ENCODE measurements around the gene BTN3A1. TPM values are rescaled to one million over a fixed set of nuclear protein-coding genes. Genes with fewer than 3 reads are reported as not detected.
"Not testable (repeated sequence)": the region's sequence is repeated elsewhere in the genome, so short reads cannot be mapped to it uniquely, and the experiment has no call there.

Gene BTN3A1
- 17.2 TPM for total RNA-seq

- Histone ChIP-seq H3K27ac (ENCODE audit: low read depth, low read length) (peak within 1 kb of the TSS; percentile 79), H3K4me1 (ENCODE audit: control insufficient read depth in 3 of 3, insufficient read depth in 3 of 3, low read length in 3 of 3) (peaks cover 2 to 12% (median 6%) of the 10 kb centered on the region in 3 donors), H3K4me3 (ENCODE audit: low read length in 3 of 3) (peak within 1 kb of the TSS; percentile 80 to 100 (median 86)), H3K27me3 (ENCODE audit: control insufficient read depth in 3 of 3, insufficient read depth in 3 of 3, low read length in 3 of 3) (no peaks in the 10 kb centered on the region), H3K9ac (ENCODE audit: low read depth in 1 of 3, low read length in 3 of 3) (peak within 1 kb of the TSS; percentile 83 to 96 (median 85)), H3K36me3 (ENCODE audit: control insufficient read depth in 3 of 3, insufficient read depth in 3 of 3, low read length in 3 of 3) (peaks cover 0 to 16% (median 9%) of the 10 kb centered on the region in 3 donors), H3K9me3 (ENCODE audit: control insufficient read depth in 3 of 3, low read length in 3 of 3) (no peaks in the 10 kb centered on the region)
Observed at GRCh38 chr6:26401987-26402658, at the start of gene BTN3A1. BTN3A1 (plus strand) TSS chr6:26402275; CDS start chr6:26405564, 3,289 bp downstream.

GRCh38 chr6:26352315-26352714, 49.8 kb upstream of the BTN3A1 start:
- no peak overlapping the region for H3K9ac ChIP-seq (ENCODE audit: low read depth in 1 of 3, low read length in 3 of 3)
- no peaks in the 10 kb centered on the region for H3K9me3 ChIP-seq (ENCODE audit: control insufficient read depth in 3 of 3, low read length in 3 of 3)
- H3K4me1 ChIP-seq (ENCODE audit: control insufficient read depth in 3 of 3, insufficient read depth in 3 of 3, low read length in 3 of 3), result no peaks in the 10 kb centered on the region
- no peak overlapping the region for H3K27ac ChIP-seq (ENCODE audit: low read depth, low read length)
- no peaks in the 10 kb centered on the region for H3K27me3 ChIP-seq (ENCODE audit: control insufficient read depth in 3 of 3, insufficient read depth in 3 of 3, low read length in 3 of 3)
- no peak overlapping the region for H3K4me3 ChIP-seq (ENCODE audit: low read length in 3 of 3)
- no peaks in the 10 kb centered on the region for H3K36me3 ChIP-seq (ENCODE audit: control insufficient read depth in 3 of 3, insufficient read depth in 3 of 3, low read length in 3 of 3)

- Histone ChIP-seq H3K27me3 (ENCODE audit: control insufficient read depth in 3 of 3, insufficient read depth in 3 of 3, low read length in 3 of 3) (no peaks in the 10 kb centered on the region), H3K4me3 (ENCODE audit: low read length in 3 of 3) (no peak overlapping the region), H3K4me1 (ENCODE audit: control insufficient read depth in 3 of 3, insufficient read depth in 3 of 3, low read length in 3 of 3) (no peaks in the 10 kb centered on the region), H3K36me3 (ENCODE audit: control insufficient read depth in 3 of 3, insufficient read depth in 3 of 3, low read length in 3 of 3) (no peaks in the 10 kb centered on the region), H3K9ac (ENCODE audit: low read depth in 1 of 3, low read length in 3 of 3) (no peak overlapping the region), H3K9me3 (ENCODE audit: control insufficient read depth in 3 of 3, low read length in 3 of 3) (no peaks in the 10 kb centered on the region), H3K27ac (ENCODE audit: low read depth, low read length) (no peak overlapping the region)
Observed at GRCh38 chr6:26354162-26354561, 47.9 kb upstream of the BTN3A1 start.

- no peaks in the 10 kb centered on the region for H3K27me3 ChIP-seq (ENCODE audit: control insufficient read depth in 3 of 3, insufficient read depth in 3 of 3, low read length in 3 of 3)
Observed at GRCh38 chr6:26355366-26355765, 46.7 kb upstream of the BTN3A1 start.

GRCh38 chr6:26357543-26357942, 44.5 kb upstream of the BTN3A1 start:
- H3K27me3 ChIP-seq (ENCODE audit: control insufficient read depth in 3 of 3, insufficient read depth in 3 of 3, low read length in 3 of 3), result not testable (repeated sequence)

More at GRCh38 chr6:26355366-26355765, 46.7 kb upstream of the BTN3A1 start:
- Histone ChIP-seq H3K4me1 (ENCODE audit: control insufficient read depth in 3 of 3, insufficient read depth in 3 of 3, low read length in 3 of 3) (no peaks in the 10 kb centered on the region), H3K9me3 (ENCODE audit: control insufficient read depth in 3 of 3, low read length in 3 of 3) (no peaks in the 10 kb centered on the region), H3K36me3 (ENCODE audit: control insufficient read depth in 3 of 3, insufficient read depth in 3 of 3, low read length in 3 of 3) (no peaks in the 10 kb centered on the region), H3K9ac (ENCODE audit: low read depth in 1 of 3, low read length in 3 of 3) (no peak overlapping the region), H3K27ac (ENCODE audit: low read depth, low read length) (no peak overlapping the region), H3K4me3 (ENCODE audit: low read length in 3 of 3) (no peak overlapping the region)

GRCh38 chr6:26358511-26358981, 43.5 kb upstream of the BTN3A1 start:
- Histone ChIP-seq H3K9me3 (ENCODE audit: control insufficient read depth in 3 of 3, low read length in 3 of 3) (no peaks in the 10 kb centered on the region), H3K4me1 (ENCODE audit: control insufficient read depth in 3 of 3, insufficient read depth in 3 of 3, low read length in 3 of 3) (no peaks in the 10 kb centered on the region), H3K27ac (ENCODE audit: low read depth, low read length) (no peak overlapping the region), H3K36me3 (ENCODE audit: control insufficient read depth in 3 of 3, insufficient read depth in 3 of 3, low read length in 3 of 3) (no peaks in the 10 kb centered on the region), H3K27me3 (ENCODE audit: control insufficient read depth in 3 of 3, insufficient read depth in 3 of 3, low read length in 3 of 3) (no peaks in the 10 kb centered on the region), H3K9ac (ENCODE audit: low read depth in 1 of 3, low read length in 3 of 3) (no peak overlapping the region), H3K4me3 (ENCODE audit: low read length in 3 of 3) (no peak overlapping the region)

More at GRCh38 chr6:26357543-26357942, 44.5 kb upstream of the BTN3A1 start:
- H3K9me3 ChIP-seq (ENCODE audit: control insufficient read depth in 3 of 3, low read length in 3 of 3); H3K4me3 ChIP-seq (ENCODE audit: low read length in 3 of 3); H3K27ac ChIP-seq (ENCODE audit: low read depth, low read length); H3K36me3 ChIP-seq (ENCODE audit: control insufficient read depth in 3 of 3, insufficient read depth in 3 of 3, low read length in 3 of 3); H3K9ac ChIP-seq (ENCODE audit: low read depth in 1 of 3, low read length in 3 of 3); H3K4me1 ChIP-seq (ENCODE audit: control insufficient read depth in 3 of 3, insufficient read depth in 3 of 3, low read length in 3 of 3): not testable (repeated sequence)

- no peak overlapping the region for H3K4me3 ChIP-seq (ENCODE audit: low read length in 3 of 3)
- peaks cover 7 to 9% (median 9%) of the 10 kb centered on the region in 3 donors for H3K4me1 ChIP-seq (ENCODE audit: control insufficient read depth in 3 of 3, insufficient read depth in 3 of 3, low read length in 3 of 3)
- H3K36me3 ChIP-seq (ENCODE audit: control insufficient read depth in 3 of 3, insufficient read depth in 3 of 3, low read length in 3 of 3), result no peaks in the 10 kb centered on the region
- no peak overlapping the region for H3K9ac ChIP-seq (ENCODE audit: low read depth in 1 of 3, low read length in 3 of 3)
- H3K27me3 ChIP-seq (ENCODE audit: control insufficient read depth in 3 of 3, insufficient read depth in 3 of 3, low read length in 3 of 3), result no peaks in the 10 kb centered on the region
- no peaks in the 10 kb centered on the region for H3K9me3 ChIP-seq (ENCODE audit: control insufficient read depth in 3 of 3, low read length in 3 of 3)
- H3K27ac ChIP-seq (ENCODE audit: low read depth, low read length), result no peak overlapping the region
Observed at GRCh38 chr6:26359765-26360164, 42.3 kb upstream of the BTN3A1 start.

- H3K27ac ChIP-seq (ENCODE audit: low read depth, low read length), result no peak overlapping the region
- no peaks in the 10 kb centered on the region for H3K36me3 ChIP-seq (ENCODE audit: control insufficient read depth in 3 of 3, insufficient read depth in 3 of 3, low read length in 3 of 3)
- H3K9me3 ChIP-seq (ENCODE audit: control insufficient read depth in 3 of 3, low read length in 3 of 3), result no peaks in the 10 kb centered on the region
- no peaks in the 10 kb centered on the region for H3K27me3 ChIP-seq (ENCODE audit: control insufficient read depth in 3 of 3, insufficient read depth in 3 of 3, low read length in 3 of 3)
- H3K4me1 ChIP-seq (ENCODE audit: control insufficient read depth in 3 of 3, insufficient read depth in 3 of 3, low read length in 3 of 3), result peaks cover 7 to 9% (median 9%) of the 10 kb centered on the region in 3 donors
- no peak overlapping the region for H3K9ac ChIP-seq (ENCODE audit: low read depth in 1 of 3, low read length in 3 of 3)
- no peak overlapping the region for H3K4me3 ChIP-seq (ENCODE audit: low read length in 3 of 3)
Observed at GRCh38 chr6:26360451-26361416, 41.3 kb upstream of the BTN3A1 start.

GRCh38 chr6:26361544-26361943, 40.5 kb upstream of the BTN3A1 start:
- Histone ChIP-seq H3K4me3 (ENCODE audit: low read length in 3 of 3) (no peak overlapping the region), H3K4me1 (ENCODE audit: control insufficient read depth in 3 of 3, insufficient read depth in 3 of 3, low read length in 3 of 3) (peaks cover 7 to 9% (median 9%) of the 10 kb centered on the region in 3 donors), H3K9me3 (ENCODE audit: control insufficient read depth in 3 of 3, low read length in 3 of 3) (no peaks in the 10 kb centered on the region), H3K27me3 (ENCODE audit: control insufficient read depth in 3 of 3, insufficient read depth in 3 of 3, low read length in 3 of 3) (no peaks in the 10 kb centered on the region), H3K9ac (ENCODE audit: low read depth in 1 of 3, low read length in 3 of 3) (no peak overlapping the region), H3K36me3 (ENCODE audit: control insufficient read depth in 3 of 3, insufficient read depth in 3 of 3, low read length in 3 of 3) (no peaks in the 10 kb centered on the region), H3K27ac (ENCODE audit: low read depth, low read length) (no peak overlapping the region)

Data from skeletal muscle tissue (tissue), 4 donors.